Nephron progenitor cell (in vitro differentiated cells): ENCODE measurements around the gene CD6.

ENCODE experiments used
- DNase-seq: peaks from one replicate; pipeline ENCODE4 v3.0.0; 2021
- H3K27ac Mint-ChIP-seq: 2 replicates; pipeline ENCODE4 v1.8.0; 2021; ENCODE audit warnings: mild to moderate bottlenecking, moderate library complexity, mixed read lengths
- H3K27me3 Mint-ChIP-seq: 2 replicates; pipeline ENCODE4 v1.8.0; 2021; ENCODE audit warnings: mild to moderate bottlenecking, low read depth, mixed read lengths; ENCODE audit not compliant: poor library complexity
- H3K36me3 Mint-ChIP-seq: 2 replicates; pipeline ENCODE4 v1.8.0; 2021; ENCODE audit warnings: low read depth, mixed read lengths
- H3K4me1 Mint-ChIP-seq: 2 replicates; pipeline ENCODE4 v1.8.0; 2021; ENCODE audit warnings: mixed read lengths
- H3K4me3 Mint-ChIP-seq: 2 replicates; pipeline ENCODE4 v1.8.0; 2021; ENCODE audit warnings: mild to moderate bottlenecking, moderate library complexity, mixed read lengths
- H3K9me3 Mint-ChIP-seq: 2 replicates; pipeline ENCODE4 v1.8.0; 2021; ENCODE audit warnings: mild to moderate bottlenecking, moderate library complexity, mixed read lengths
- CTCF ChIP-seq: fragments of 200-600 bp; sonication (generic); IDR thresholded peaks from 2 replicates; pipeline ENCODE4 v1.5.0; 2021; ENCODE audit warnings: antibody characterized with exemption

Gene CD6

GRCh38 chr11:60933416-60934123 lies 37.9 kb upstream of the CD6 start:
- peak overlapping the region; percentile 89 for H3K27ac Mint-ChIP-seq
- H3K9me3 Mint-ChIP-seq: no peaks in the 10 kb centered on the region
- TF ChIP-seq CTCF: no peak
- peaks cover 26% of the 10 kb centered on the region for H3K4me1 Mint-ChIP-seq
- H3K36me3 Mint-ChIP-seq: peaks cover 39% of the 10 kb centered on the region
- DNase-seq: no peak
- H3K4me3 Mint-ChIP-seq: no peak overlapping the region
- no peaks in the 10 kb centered on the region for H3K27me3 Mint-ChIP-seq

GRCh38 chr11:60934124-60934789 lies 37.2 kb upstream of the CD6 start:
- Mint-ChIP-seq H3K27me3 (no peaks in the 10 kb centered on the region), H3K4me1 (peaks cover 33% of the 10 kb centered on the region), H3K36me3 (peaks cover 35% of the 10 kb centered on the region), H3K9me3 (no peaks in the 10 kb centered on the region), H3K4me3 (no peak overlapping the region), H3K27ac (peak overlapping the region; percentile 89)
- DNase-seq: no peak
- TF ChIP-seq CTCF: no peak

- TF ChIP-seq CTCF: no peak
- Mint-ChIP-seq H3K27ac (no peak overlapping the region), H3K4me1 (peaks cover 36% of the 10 kb centered on the region), H3K36me3 (peaks cover 27% of the 10 kb centered on the region), H3K9me3 (no peaks in the 10 kb centered on the region), H3K27me3 (no peaks in the 10 kb centered on the region), H3K4me3 (no peak overlapping the region)
- DNase-seq: no peak
Measured at GRCh38 chr11:60934790-60935605, 36.5 kb upstream of the CD6 start.

GRCh38 chr11:60935676-60936442 lies 35.6 kb upstream of the CD6 start:
- Mint-ChIP-seq H3K27me3 (peaks cover 2% of the 10 kb centered on the region), H3K4me3 (no peak overlapping the region), H3K9me3 (no peaks in the 10 kb centered on the region), H3K27ac (peak overlapping the region; percentile 85), H3K4me1 (peaks cover 36% of the 10 kb centered on the region), H3K36me3 (peaks cover 22% of the 10 kb centered on the region)
- TF ChIP-seq CTCF: no peak
- no peak for DNase-seq

- H3K27me3 Mint-ChIP-seq: peaks cover 5% of the 10 kb centered on the region
- peaks cover 24% of the 10 kb centered on the region for H3K36me3 Mint-ChIP-seq
- H3K4me3 Mint-ChIP-seq: no peak overlapping the region
- peaks cover 36% of the 10 kb centered on the region for H3K4me1 Mint-ChIP-seq
- H3K9me3 Mint-ChIP-seq: no peaks in the 10 kb centered on the region
- TF ChIP-seq CTCF: no peak
- H3K27ac Mint-ChIP-seq: peak overlapping the region; percentile 94
- no peak for DNase-seq
Measured at GRCh38 chr11:60936467-60937143, 34.9 kb upstream of the CD6 start.
